Rectal smooth muscle tissue (tissue), 1 donor: Measurements from ENCODE around the gene SAE1.

ENCODE experiments used
- H3K27ac ChIP-seq: one replicate; pipeline ENCODE4 v1.7.0; 2013; ENCODE audit warnings: low read depth, low read length, inconsistent platforms
- H3K27me3 ChIP-seq: one replicate; pipeline ENCODE4 v1.7.0; 2013; ENCODE audit warnings: low read length; ENCODE audit not compliant: control insufficient read depth, insufficient read depth
- H3K36me3 ChIP-seq: one replicate; pipeline ENCODE4 v1.7.0; 2013; ENCODE audit warnings: low read length; ENCODE audit not compliant: control insufficient read depth, insufficient read depth
- H3K4me1 ChIP-seq: one replicate; pipeline ENCODE4 v1.7.0; 2013; ENCODE audit warnings: low read length; ENCODE audit not compliant: control insufficient read depth, insufficient read depth
- H3K4me3 ChIP-seq: one replicate; pipeline ENCODE4 v1.7.0; 2013; ENCODE audit warnings: low read length
- H3K9ac ChIP-seq: one replicate; pipeline ENCODE4 v1.7.0; 2013; ENCODE audit warnings: low read length

Gene SAE1

GRCh38 chr19:47231215-47232054, 100.8 kb downstream of the SAE1 start:
- peak overlapping the region; percentile 70 for H3K9ac ChIP-seq
- no peaks in the 10 kb centered on the region for H3K36me3 ChIP-seq
- peak overlapping the region; percentile 80 for H3K4me3 ChIP-seq
- peak overlapping the region; percentile 77 for H3K27ac ChIP-seq
- H3K4me1 ChIP-seq: peaks cover 27% of the 10 kb centered on the region
- H3K27me3 ChIP-seq: no peaks in the 10 kb centered on the region

- Histone ChIP-seq H3K27me3 (no peaks in the 10 kb centered on the region), H3K4me1 (peaks cover 19% of the 10 kb centered on the region), H3K9ac (no peak overlapping the region), H3K27ac (no peak overlapping the region), H3K4me3 (peak overlapping the region; percentile 49), H3K36me3 (no peaks in the 10 kb centered on the region)
These were observed 102.0 kb downstream of the SAE1 start for GRCh38 chr19:47232422-47233211.

- no peak overlapping the region for H3K27ac ChIP-seq
- no peak overlapping the region for H3K9ac ChIP-seq
- H3K4me3 ChIP-seq: no peak overlapping the region
- H3K36me3 ChIP-seq: no peaks in the 10 kb centered on the region
- H3K27me3 ChIP-seq: no peaks in the 10 kb centered on the region
- H3K4me1 ChIP-seq: peaks cover 7% of the 10 kb centered on the region
These were observed 105.5 kb downstream of the SAE1 start for GRCh38 chr19:47236072-47236675.

- Histone ChIP-seq H3K27ac (no peak overlapping the region), H3K4me1 (peaks cover 11% of the 10 kb centered on the region), H3K4me3 (peak overlapping the region; percentile 17), H3K9ac (no peak overlapping the region), H3K27me3 (no peaks in the 10 kb centered on the region), H3K36me3 (no peaks in the 10 kb centered on the region)
These were observed 108.5 kb downstream of the SAE1 start for GRCh38 chr19:47239152-47239551.

- H3K36me3 ChIP-seq: no peaks in the 10 kb centered on the region
- H3K4me1 ChIP-seq: peaks cover 11% of the 10 kb centered on the region
- no peak overlapping the region for H3K4me3 ChIP-seq
- H3K27me3 ChIP-seq: no peaks in the 10 kb centered on the region
- H3K27ac ChIP-seq: no peak overlapping the region
- no peak overlapping the region for H3K9ac ChIP-seq
These were observed 109.1 kb downstream of the SAE1 start for GRCh38 chr19:47239610-47240296.

GRCh38 chr19:47240556-47240955, 109.9 kb downstream of the SAE1 start:
- no peaks in the 10 kb centered on the region for H3K36me3 ChIP-seq
- no peaks in the 10 kb centered on the region for H3K27me3 ChIP-seq
- H3K4me1 ChIP-seq: peaks cover 11% of the 10 kb centered on the region
- H3K4me3 ChIP-seq: no peak overlapping the region
- H3K27ac ChIP-seq: no peak overlapping the region
- H3K9ac ChIP-seq: no peak overlapping the region

GRCh38 chr19:47240996-47241918, 110.6 kb downstream of the SAE1 start:
- Histone ChIP-seq H3K27me3 (no peaks in the 10 kb centered on the region), H3K4me3 (no peak overlapping the region), H3K27ac (no peak overlapping the region), H3K4me1 (peaks cover 11% of the 10 kb centered on the region), H3K9ac (no peak overlapping the region), H3K36me3 (no peaks in the 10 kb centered on the region)

- no peak overlapping the region for H3K9ac ChIP-seq
- no peaks in the 10 kb centered on the region for H3K36me3 ChIP-seq
- no peak overlapping the region for H3K4me3 ChIP-seq
- no peaks in the 10 kb centered on the region for H3K27me3 ChIP-seq
- H3K4me1 ChIP-seq: peaks cover 11% of the 10 kb centered on the region
- H3K27ac ChIP-seq: no peak overlapping the region
These were observed 111.4 kb downstream of the SAE1 start for GRCh38 chr19:47241919-47242577.

- no peak overlapping the region for H3K9ac ChIP-seq
- no peak overlapping the region for H3K27ac ChIP-seq
- peak overlapping the region; percentile 52 for H3K4me3 ChIP-seq
- peaks cover 11% of the 10 kb centered on the region for H3K4me1 ChIP-seq
- H3K27me3 ChIP-seq: no peaks in the 10 kb centered on the region
- H3K36me3 ChIP-seq: no peaks in the 10 kb centered on the region
These were observed 112.7 kb downstream of the SAE1 start for GRCh38 chr19:47243364-47243775.

- H3K4me1 ChIP-seq: peaks cover 11% of the 10 kb centered on the region
- H3K4me3 ChIP-seq: peak overlapping the region; percentile 52
- H3K9ac ChIP-seq: peak overlapping the region; percentile 33
- H3K36me3 ChIP-seq: no peaks in the 10 kb centered on the region
- H3K27ac ChIP-seq: peak overlapping the region; percentile 89
- H3K27me3 ChIP-seq: no peaks in the 10 kb centered on the region
These were observed 113.3 kb downstream of the SAE1 start for GRCh38 chr19:47243776-47244547.
